Fibroblast of skin of right biceps (primary cell): ENCODE measurements around the gene CD164L2.
A peak's percentile ranks its signal among the peaks of the same experiment; 100 is the strongest.

ENCODE experiments used
- DNase-seq: peaks from one replicate; pipeline ENCODE4 v3.0.0-alpha.2; 2013

The CD164L2 gene

GRCh38 chr1:27361044-27361402 is 22.1 kb downstream of the CD164L2 start:
- DNase-seq: no peak

- no peak for DNase-seq
Measured at GRCh38 chr1:27360159-27361043, 22.7 kb downstream of the CD164L2 start.

GRCh38 chr1:27359822-27360158 is 23.3 kb downstream of the CD164L2 start:
- DNase-seq: no peak

- DNase-seq: no peak
Measured at GRCh38 chr1:27358928-27359313, 24.2 kb downstream of the CD164L2 start.

GRCh38 chr1:27358038-27358927 is 24.9 kb downstream of the CD164L2 start:
- DNase-seq: no peak

GRCh38 chr1:27357281-27358037 is 25.7 kb downstream of the CD164L2 start:
- DNase-seq: peak; percentile 53

DNA sequence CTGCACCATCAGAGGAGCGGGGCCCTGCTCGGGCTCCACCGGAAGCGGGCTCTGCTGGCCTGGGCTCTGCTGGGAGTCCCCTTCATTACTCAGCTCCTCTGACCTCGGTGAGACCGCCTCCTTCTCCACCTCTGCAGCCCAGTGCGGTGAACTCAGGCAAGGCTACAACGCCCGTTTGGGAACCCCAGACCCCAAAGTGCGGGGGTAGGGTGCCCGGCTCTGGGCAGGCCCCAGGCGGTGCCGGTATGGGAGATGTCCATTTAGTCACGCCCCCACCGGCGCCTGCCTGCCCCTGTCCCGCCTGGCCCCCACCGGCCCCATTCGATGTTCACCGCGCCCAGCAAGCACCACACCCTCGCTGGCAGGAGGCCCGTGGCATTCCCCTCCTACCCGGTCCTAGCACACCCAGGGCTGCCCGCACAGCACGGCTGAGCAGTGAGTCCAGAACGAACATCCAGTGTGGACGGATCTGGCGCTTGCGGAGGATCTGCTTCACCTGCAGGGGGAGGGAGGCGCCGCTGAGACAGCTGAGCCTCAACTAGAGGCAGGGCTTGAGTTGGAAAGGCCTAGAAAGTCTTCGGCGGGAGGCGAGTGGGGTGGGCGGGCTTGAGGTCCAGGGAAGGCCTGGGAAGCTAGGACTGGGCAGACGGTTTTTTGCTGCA is 26.4 kb downstream of the CD164L2 start:
- no peak for DNase-seq

DNA sequence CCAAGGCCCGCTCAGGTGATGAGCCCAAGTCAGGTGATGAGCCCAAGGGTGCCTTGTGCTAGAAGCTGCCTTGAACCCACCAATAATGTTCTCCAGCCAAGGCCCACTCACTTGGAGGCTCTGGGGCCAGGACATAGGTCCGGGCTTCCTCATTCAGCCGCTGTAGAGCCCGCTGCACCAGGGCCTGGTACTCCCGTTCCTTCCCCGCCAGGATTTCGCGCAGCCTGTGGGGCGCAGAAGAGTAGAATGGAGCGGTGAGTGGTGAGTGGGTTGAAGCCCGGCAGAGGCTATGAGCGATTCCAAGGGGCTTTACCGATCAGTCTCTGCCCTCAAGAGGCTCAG is 26.9 kb downstream of the CD164L2 start:
- DNase-seq: no peak

GRCh38 chr1:27355683-27356082 is 27.4 kb downstream of the CD164L2 start:
- DNase-seq: no peak

GRCh38 chr1:27353629-27354028 is 29.5 kb downstream of the CD164L2 start:
- no peak for DNase-seq

GRCh38 chr1:27353166-27353565 is 30.0 kb downstream of the CD164L2 start:
- DNase-seq: no peak

GRCh38 chr1:27351541-27352107 is 31.5 kb downstream of the CD164L2 start:
- DNase-seq: no peak

GRCh38 chr1:27350663-27351540 is 32.2 kb downstream of the CD164L2 start:
- peak; percentile 36 for DNase-seq

GRCh38 chr1:27349784-27350662 is 33.1 kb downstream of the CD164L2 start:
- DNase-seq: peak; percentile 64

GRCh38 chr1:27348861-27349783 is 34.0 kb downstream of the CD164L2 start:
- peak; percentile 22 for DNase-seq

- peak; percentile 29 for DNase-seq
Measured at GRCh38 chr1:27346991-27347624, 36.0 kb downstream of the CD164L2 start.

DNA sequence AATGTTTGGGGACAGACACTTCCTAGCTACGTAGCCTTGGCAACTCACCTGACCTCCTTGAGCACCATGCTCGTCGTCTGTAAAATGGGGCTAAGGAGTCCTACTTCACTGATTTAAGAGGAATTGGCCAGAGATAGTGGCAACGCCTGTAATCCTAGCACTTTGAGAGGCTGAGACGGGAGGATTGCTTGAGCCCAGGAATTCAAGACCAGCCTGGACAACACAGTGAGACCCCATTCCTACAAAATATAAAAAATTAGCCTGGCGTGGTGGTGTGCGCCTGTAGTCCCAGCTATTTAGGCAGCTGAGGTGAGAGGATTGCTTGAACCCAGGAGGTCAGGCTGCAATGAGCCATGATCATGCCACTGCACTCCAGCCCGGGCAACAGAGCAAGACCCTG is 36.8 kb downstream of the CD164L2 start:
- DNase-seq: no peak

GRCh38 chr1:27345272-27345671 is 37.9 kb downstream of the CD164L2 start:
- no peak for DNase-seq

DNA sequence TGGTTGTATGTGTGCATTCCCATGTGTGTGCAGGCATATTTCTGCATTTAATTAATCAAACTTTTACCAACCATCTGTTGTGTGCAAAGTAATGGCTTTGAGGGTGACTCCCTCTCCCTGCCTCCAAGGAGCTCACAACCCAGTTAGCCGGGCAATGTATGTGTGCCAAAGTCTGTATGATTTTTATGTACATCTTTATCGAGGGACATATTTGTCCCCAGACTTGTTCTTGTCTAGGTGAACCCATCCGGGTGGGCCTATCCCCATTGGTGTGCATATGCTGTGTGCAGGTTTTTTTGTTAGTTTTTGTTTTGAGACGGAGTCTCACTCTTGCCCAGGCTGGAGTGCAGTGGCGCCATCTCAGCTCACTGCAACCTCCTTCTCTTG is 39.5 kb downstream of the CD164L2 start:
- no peak for DNase-seq
